C1 segment of cervical spinal cord (tissue), 14 donors: Measurements from ENCODE around the gene TBXT.
"Not testable (repeated sequence)": the region's sequence is repeated elsewhere in the genome, so short reads cannot be mapped to it uniquely, and the experiment has no call there.

ENCODE experiments used
- DNase-seq, 14 donors: peaks; one replicate each; lab custom pipeline; 2025; lab: John Stamatoyannopoulos, UW

The TBXT gene

DNA sequence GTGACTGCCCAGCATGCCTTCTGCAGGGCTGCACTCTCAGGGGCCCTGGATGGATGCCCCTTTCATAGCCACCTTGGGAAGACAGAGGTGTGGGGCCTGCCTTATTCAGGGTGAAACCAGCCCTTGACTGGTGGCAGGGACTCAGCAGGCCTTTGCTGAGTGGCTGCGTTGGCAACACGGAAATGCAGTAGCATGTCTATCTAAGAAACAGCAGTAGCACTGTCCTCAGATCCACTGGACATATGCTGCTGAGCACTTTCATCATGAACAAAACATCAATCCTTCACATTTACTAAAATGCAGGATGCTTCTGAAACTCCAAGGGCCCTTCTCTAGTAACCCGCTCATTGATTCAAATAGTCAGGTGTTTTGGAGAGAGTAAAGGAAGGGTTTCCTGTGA lies 4.9 kb upstream of the TBXT start:
- no peak for DNase-seq

DNA sequence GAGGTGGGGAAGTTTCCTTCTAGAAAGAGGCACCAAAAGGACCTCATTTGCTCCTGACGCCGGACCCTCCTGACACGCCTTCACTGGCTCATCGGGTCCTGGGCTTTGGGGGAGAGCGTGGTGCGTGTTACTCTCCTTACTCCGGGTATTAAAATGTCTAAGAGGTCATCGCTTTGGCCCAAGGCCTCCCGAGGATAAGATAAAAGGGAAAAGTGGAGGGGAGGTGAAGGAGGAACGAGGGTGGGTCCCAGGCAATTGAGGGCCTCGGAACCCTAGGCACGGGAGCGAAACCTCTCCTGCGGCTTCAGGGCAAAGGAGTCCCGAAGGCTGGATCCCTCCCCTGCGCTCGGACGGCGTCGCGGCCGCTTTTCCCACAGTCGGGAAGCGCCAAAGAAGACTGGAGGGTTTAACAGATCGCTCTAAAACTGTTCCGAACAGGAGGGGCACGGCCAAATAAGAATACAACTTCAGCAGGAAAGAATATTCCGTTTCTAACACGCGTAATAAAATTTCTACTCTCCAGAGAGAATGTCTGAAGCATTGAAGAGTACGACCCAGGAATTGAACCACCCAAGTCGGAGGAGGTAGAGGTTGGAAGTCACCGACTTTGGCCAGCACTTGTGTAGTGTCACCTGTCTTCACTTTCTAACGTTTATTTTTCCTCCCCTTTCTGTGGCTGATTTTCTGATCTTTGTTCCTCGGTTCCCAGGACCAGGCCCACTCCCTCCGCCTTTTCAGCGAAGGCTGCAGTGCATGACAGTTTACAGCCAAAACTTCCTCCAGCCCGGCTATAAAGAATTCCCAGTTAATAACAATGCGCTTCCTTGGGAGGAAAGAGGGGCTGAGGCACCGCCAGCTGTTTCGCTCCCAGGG lies 2.1 kb upstream of the TBXT start:
- DNase-seq: no peak

DNA sequence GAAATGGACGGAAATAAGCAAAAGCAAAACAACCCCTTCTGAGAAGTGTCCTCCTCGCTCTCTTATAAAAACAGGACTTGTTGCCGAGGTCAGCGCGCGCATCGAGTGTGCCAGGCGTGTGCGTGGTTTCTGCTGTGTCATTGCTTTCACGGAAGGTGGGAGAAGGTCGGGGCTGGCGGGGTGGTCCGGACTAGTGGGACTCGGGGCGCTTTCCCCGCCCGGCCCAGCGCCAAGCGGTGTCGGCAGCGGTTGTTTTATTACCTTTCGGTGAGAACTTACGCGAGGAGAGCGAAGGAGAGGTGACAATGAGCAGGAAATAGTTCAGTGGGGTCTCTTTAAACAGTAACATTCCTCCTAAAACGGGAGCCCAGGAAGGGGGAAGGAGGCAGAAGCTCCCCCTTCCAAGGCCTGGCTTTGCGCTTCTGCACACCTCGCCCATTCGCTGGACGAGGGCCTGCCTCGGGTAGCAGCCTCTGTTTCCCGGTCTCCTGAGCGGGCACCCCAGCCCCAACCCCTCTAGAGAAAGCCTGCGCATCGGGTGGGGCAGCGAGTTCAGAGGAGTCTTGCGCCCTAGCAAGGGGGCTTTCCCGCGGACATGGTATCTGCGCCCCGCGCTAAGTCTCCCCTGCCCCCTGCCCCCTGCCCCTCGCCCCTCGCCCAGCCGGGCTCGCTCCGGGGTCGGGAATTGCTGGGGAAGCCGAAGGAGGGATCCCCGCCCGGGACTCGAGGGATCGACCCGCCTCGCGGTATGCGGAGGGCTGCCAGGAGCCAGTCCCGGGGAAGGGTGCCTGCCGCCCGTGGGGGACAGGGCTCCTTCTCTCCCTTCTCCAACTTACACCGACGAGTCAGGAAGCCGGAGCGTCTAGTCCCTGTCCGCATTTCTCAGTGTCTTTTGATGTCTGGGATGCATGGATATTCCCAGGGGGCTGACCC lies 1.2 kb upstream of the TBXT start:
- no peak for DNase-seq

DNA sequence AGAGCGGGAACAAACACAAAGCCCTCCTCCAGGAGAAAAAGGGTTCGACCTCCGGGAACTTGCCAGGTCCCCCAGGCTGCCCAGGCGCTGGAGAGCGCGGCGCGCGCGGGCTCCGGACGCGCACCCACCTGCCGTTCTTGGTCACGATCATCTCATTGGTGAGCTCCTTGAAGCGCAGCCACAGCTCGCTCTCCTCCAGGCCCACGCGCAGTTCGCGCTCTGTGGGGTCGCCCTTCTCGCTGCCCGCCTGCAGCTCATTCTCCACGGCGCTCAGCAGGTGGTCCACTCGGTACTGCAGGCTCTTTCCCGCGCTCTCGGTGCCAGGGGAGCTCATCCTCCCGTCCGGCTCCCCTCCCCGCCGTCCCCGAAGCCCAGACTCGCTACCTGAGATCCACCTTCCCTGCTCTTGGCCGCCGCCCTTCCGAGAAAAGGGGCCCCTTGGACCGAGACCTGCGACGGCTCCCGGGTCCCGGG lies 356 bp downstream of the TBXT start:
- no peak for DNase-seq

DNA sequence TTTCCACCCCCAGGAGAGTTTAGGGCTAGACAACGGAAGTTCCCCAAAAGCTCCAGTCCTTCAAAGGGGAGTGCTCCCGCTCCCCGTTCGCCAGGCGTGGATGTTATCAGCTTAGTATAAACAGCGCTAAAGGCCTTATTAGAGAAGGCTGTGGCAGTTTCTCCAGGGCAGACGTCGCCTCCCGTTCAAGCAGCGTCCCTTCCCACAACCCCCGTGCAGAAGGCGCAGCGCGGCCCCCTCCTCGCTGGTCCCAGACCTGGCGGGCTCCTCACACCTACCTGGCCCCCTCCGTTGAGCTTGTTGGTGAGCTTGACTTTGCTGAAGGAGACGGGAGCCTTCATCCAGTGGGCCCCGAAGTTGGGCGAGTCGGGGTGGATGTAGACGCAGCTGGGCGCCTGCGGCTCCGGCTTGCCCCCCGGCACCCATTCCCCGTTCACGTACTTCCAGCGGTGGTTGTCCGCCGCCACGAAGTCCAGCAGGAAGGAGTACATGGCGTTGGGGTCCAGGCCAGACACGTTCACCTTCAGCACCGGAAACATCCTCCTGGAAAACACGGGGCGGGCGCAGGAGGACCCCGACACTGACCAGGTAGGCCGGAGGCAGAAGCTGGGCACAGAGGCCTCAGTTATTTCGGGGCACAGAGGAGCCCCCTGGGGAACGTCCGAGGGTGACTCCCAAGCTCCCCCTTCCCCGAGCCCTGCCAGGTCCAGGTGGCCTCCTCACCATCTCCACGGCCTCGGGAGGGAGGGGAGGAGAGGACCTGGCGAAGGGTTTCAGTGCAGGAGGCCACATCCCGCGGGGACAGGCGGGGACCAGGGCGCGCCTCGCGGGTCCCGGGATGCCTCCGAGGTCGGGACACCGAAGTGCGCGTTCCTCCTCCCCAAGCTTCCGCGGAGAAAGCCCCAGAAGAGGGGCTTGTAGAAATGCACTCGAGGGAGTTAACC lies 1.1 kb downstream of the TBXT start:
- DNase-seq: no peak

DNA sequence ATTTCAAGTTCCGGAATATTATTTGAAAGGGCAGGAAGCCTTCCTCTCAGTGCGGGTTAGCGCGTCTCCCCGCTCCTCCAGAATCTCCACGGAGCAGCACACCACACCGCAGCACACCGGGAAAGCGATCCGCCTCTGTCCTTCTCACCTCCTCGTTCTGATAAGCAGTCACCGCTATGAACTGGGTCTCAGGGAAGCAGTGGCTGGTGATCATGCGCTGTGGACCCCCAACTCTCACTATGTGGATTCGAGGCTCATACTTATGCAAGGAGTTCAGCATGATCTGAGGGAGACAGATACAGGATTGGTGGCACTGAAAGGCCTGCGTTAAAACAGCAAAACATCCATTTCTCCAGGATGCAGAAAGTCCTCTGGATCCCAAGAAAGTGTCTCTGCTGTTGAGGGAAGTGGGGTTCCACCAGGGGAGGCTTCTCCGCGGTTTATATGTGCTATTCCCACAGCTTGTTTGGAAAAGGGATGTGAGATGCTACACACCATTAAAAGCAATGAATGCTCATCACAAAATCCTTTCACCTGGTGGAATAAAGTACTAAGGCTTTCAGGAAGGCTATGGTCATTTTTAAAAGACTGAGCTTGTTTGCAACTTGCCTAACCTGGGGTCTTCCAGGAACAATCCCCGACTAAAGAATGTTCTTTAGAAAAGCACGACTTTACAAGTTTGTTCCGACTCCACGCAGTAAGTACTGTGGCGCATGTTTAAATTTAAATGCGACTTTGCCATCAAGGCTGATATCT lies 1.9 kb downstream of the TBXT start:
- DNase-seq: no peak

DNA sequence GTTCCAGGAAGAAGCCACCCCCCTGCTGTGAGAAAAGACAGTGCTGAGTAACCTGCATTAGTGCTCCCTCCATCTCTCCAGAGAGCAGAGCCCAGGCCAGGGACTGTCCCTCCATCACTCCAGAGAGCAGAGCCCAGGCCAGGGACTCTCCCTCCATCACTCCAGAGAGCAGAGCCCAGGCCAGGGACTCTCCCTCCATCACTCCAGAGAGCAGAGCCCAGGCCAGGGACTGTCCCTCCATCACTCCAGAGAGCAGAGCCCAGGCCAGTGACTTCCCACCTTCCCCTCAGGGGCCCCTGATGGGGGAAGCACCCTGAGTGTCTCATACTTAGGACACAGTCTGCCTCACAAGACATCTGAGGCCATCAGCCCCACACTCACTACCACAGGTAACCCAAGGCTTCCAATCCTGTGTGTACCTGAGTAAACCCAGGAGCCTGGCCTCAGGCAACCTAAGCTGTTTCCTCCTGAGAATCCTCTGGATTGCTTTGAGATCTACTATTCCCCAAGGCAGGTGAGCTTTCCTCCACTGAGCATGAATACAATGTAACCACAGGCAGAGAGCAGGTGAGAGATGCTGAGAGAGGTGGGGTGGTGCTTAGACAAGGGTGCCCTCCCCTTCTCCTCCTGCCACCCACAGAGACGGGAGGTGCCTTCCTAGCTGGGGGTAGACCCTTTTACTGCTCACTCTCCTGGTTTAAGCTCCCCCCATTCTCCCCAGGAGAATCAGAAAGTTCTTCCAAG lies 4.9 kb downstream of the TBXT start:
- no peak for DNase-seq

DNA sequence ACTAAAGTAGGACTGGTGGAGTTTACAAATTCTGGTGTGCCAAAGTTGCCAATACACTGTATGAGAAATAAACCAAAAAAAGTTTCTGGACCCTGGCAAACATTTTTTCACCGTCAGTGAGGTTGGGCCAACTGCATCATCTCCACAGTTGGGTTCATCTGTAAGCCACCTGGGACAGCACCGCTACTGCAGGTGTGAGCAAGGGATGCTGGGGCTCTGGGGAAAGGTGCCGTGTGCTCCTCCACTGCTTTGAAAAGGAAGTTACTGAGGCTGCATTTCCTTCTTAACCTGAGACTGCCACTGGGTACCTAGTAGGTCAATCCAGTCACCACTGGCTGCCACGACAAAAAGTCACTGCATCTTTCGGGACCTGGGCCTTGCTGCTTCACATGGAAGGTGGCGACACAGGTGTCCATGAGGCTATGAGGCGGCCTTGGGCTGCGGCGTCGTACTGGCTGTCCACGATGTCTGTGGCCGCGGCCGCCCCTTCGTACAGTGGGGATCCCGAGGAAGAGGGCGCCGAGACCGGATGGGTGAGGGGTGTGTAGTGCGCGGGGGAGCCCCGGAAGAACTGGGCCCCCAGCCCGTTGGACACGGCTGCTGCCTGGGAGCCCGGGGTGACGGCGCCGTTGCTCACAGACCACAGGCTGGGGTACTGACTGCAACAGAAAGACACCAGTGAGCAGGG lies 9.6 kb downstream of the TBXT start:
- no peak for DNase-seq

DNA sequence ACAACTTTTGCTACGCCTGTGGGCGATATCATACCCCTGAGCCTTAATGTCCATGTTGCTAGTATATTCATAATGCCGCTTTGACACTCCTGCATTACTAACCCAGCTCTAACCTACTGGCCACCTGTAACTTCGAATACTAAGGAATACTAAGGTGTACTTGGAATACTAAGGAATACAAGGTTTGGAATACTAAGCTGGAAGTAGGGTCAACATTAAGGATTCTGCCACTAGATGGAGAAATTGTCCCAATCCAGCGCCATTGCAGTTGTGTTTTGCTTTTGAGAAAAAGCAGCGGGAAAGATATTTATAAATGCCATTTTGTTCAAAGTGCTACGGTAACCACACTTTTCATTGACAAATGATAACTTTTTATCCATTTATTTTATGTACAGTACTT lies 10.7 kb downstream of the TBXT start:
- DNase-seq: no peak

DNA sequence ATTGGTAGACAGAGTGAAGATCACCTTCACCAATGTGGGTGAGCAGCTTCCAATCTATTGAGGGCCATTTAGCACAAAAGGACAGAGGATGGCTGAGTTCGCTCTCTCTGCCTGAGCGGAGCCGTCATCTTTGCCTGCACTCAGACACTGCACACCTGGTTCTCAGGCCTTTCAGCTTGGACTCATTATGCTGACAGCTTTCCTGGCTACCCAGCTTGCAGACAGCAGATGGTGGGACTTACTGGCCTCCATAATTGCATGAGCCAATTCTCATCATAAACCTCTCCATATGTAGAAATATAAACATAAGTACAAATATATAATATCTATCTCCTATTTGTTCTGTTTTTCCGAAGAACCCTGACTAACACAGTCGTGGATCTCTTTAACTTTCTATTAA lies 13.7 kb downstream of the TBXT start:
- no peak for DNase-seq

DNA sequence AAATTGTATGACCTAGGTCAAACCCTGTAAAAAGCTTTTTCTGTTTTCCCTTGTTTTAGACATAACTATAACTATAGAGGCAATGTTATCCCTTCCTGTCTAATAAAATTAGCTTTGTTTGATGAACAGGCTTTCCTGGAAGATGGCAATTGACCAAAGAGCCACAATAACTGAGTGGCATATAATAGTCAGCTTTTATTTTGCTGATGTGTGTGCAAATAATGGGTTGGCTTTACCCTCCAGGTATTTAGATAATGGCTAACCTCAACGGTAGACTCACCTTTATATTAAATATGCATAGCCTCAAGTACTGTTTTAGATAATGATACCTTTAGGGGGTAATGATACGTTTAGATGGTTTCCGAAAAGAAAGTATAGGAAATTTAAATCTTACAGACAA lies 15.0 kb downstream of the TBXT start:
- DNase-seq: no peak

DNA sequence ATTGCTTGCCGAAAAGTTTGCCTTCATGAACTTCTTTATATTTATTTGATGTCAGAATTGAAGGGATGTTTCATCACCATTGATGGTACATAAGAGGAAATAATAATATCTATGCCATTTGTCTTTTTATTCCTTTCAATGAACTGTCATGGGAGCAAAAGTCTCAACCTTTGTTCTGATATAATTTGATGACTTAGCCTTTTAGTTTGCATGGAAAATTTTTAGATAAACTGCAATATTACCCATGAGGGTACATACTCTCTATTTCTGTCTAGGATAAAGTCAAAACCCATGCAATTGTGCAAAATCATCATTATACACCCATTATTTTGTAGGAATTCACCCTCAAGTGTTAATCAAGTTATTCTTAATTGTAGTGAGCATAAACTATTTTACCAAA lies 15.9 kb downstream of the TBXT start:
- no peak for DNase-seq

DNA sequence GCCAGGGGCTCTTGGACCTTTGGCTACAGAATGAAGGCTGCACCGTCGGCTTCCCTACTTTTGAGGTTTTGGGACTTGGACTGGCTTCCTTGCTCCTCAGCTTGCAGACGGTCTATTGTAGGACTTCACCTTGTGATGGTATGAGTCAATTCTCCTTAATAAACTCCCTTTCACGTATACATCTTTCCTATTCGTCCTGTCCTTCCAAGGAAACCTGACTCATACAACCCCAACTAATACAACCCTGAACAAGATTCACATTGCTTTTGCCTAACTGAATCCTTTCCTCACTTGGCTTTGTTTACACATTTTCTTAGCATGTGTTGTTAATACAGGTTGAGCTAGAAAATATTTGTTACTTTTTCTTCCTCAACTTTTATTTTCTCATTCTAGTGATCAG lies 21.9 kb downstream of the TBXT start:
- DNase-seq: no peak

DNA sequence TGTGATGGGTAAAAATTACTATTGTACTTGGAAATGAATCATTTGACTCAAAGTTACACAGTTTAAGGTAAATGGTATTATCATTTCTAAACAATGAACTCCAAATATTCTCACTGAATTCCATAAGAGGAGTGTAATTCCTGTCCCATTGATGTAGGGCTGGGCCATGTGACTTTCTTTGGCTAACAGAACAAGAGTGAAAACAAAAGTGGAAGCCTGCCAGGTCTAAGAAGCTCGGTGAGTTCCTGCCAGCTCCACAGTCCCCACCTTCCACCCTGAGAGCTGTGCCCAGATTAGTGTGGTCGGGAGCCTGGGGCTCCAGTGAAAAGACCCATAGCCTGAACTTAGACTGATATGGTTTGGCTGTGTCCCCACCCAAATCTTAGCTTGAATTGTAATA lies 24.6 kb downstream of the TBXT start:
- DNase-seq: no peak

DNA sequence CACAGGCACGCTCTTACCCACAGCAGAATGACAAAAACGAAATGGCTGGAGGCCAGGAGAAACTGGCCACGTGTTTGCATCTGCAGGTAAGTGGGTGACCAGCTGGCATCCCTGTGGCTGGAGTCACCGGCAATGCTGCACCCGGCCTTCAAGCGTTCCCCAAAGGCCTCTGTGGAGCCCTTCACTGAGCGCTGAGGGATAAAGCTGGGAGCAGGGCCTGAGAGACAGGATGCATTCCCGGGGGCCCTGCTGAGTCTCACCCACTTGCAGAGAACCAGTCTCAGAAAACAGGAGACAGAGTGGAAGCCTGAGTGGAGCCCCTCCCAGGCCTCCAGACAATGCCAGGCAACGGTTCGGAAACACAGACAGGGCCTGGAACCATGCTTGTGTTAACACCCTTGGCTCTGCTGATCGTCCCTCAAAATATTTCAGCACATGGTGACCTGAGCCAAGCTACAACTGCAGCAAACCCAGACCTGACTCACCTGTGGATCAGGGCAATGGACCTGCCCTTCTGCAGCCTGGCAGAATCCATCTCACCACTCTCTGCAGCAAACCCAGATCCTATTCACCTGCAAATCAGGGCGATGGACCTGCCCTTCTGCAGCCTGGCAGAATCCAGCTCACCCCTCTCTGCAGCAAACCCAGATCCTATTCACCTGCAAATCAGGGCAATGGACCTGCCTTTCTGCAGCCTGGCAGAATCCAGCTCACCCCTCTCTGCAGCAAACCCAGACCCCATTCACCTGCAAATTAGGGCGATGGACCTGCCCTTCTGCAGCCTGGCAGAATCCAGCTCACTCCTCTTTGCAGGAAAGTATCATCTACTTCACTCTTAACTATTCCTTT lies 39.8 kb downstream of the TBXT start:
- DNase-seq: no peak

DNA sequence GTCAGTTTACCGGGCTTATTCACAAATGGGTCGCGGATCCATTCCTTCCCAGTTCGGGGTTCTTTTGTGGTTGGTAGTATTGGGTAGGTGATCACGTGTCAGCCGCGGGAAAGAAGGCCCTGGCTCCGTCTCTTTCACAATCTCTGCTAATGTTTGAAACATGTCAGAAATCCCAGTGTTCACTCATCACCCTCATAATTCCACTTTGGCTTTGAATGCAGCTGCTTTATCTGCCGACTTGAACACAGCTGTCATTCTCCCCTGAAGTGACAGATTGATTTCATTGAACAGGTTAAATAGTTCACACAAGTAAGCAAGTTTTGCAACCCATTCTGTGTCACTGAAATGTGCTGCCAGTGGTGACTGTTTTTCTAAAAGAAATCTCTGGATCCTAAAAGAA lies 44.5 kb downstream of the TBXT start:
- not testable (repeated sequence) for DNase-seq

DNA sequence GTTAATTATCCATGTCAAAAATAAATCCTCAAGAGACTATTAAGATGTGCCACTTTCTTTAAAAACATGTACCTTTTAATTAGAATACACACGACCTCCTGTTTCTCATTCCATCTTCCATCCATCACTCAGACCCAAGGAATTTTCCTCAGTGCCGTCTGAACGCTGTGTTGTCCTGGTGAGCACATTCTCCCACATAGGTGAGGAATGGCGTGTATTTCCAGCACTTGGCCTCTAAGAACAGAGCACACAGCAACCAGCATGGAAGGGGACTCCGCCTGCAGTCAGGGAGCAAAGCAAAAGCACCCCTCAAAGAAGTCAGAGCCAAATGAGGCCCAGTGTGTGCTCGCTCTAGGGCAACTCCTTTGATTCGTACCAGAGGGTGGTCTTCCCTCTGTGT lies 45.9 kb downstream of the TBXT start:
- DNase-seq: no peak

DNA sequence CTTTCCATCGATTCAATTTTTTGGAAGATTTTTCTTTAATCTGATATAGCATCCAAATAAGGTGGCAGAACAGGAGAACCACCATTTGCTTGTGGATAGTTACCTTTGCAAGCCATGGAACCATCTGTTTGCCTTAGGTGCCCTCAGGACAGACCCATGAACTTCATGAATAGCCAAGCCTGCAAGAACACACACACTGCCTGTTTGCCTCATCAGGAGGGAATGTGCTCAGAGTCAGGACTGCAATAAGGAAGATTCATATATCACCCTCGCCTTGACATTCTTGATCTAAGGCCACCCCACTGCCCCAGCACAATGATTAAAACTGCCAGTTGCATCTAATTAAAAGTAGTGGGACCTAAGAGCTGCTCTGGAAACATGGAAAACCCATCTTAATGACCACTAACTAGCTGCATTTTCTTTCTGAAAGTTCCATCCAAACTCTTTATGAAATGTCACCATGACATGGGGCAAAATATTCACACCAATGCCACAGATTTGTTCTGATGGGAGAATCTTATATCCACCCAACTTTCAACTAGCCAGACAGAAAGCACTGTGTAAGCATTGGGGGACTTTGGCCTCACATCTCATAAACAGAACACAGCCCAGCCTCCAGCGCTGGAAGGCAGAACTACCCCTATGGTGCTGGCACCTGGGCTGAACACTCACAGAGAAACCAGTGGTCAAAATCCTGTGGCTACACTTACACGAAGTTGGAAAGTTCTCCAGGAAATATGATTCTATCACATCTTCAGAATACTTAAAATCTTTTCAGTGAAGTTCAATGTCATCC lies 48.3 kb downstream of the TBXT start:
- no peak for DNase-seq
